ENCODE measurements around the gene SAT1. TPM values are rescaled to one million over a fixed set of nuclear protein-coding genes. Genes with fewer than 3 reads are reported as not detected.

Gene SAT1
- total RNA-seq, 1 donor from 2014 or later, result 1,762 TPM

DNA sequence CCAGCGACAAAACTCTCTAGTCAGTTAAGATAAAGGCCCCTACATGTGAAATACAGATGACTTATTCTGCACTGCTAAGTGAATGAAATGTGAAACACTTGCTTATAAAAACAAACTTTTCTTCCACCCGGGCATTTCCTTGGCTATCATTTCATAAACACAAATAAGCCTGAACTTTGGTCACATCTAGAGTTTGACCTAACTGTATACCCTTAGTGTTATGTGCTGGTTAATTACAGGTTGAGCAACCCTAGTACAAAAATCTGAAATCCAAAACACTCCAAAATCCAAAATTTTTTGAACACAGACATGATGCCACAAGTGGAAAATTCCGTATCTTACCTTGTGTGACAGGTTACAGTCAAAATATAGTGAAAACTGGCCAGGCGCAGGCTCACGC is 45.9 kb downstream of the SAT1 start:
- TF ChIP-seq, protein P1, sequence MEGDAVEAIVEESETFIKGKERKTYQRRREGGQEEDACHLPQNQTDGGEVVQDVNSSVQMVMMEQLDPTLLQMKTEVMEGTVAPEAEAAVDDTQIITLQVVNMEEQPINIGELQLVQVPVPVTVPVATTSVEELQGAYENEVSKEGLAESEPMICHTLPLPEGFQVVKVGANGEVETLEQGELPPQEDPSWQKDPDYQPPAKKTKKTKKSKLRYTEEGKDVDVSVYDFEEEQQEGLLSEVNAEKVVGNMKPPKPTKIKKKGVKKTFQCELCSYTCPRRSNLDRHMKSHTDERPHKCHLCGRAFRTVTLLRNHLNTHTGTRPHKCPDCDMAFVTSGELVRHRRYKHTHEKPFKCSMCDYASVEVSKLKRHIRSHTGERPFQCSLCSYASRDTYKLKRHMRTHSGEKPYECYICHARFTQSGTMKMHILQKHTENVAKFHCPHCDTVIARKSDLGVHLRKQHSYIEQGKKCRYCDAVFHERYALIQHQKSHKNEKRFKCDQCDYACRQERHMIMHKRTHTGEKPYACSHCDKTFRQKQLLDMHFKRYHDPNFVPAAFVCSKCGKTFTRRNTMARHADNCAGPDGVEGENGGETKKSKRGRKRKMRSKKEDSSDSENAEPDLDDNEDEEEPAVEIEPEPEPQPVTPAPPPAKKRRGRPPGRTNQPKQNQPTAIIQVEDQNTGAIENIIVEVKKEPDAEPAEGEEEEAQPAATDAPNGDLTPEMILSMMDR (IDR thresholded peaks at IDR 0.05; ENCODE audit: insufficient read depth, low read length, severe bottlenecking), result no peak
- FAIRE-seq, result no peak
- H3K27me3 ChIP-seq (ENCODE audit: control insufficient read depth, insufficient read depth, low read length), result no peaks in the 10 kb centered on the region
- DNase-seq (ENCODE audit: low read depth), result no peak
- no peaks in the 10 kb centered on the region for H3K36me3 ChIP-seq (ENCODE audit: control insufficient read depth, insufficient read depth, low read length)
- no peak overlapping the region for H3K4me3 ChIP-seq (ENCODE audit: low read depth, low read length)

DNA sequence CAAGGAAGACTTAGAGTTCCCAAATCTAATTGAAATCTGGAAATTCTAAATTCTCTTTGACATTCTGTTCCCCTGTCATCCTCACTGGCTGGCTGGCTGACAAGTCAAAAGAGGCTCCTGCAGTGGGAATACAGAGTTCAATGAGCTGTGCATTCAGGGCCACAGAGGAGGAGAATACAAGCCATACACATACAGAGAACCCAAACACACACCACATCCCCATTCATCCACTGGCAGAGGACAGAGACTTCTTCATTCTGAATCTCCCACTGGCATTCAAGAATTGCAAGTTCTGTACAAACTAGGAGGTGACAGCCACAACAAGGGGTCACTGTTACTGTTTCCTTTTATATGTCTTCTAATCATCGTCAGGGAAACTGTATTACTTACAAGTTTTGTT is 49.7 kb downstream of the SAT1 start:
- TF ChIP-seq, protein P1 (IDR thresholded peaks at IDR 0.05; ENCODE audit: insufficient read depth, low read length, severe bottlenecking), result no peak
- no peak for DNase-seq (ENCODE audit: low read depth)
- Histone ChIP-seq H3K36me3 (ENCODE audit: control insufficient read depth, insufficient read depth, low read length) (no peaks in the 10 kb centered on the region), H3K27me3 (ENCODE audit: control insufficient read depth, insufficient read depth, low read length) (no peaks in the 10 kb centered on the region), H3K4me3 (ENCODE audit: low read depth, low read length) (no peak overlapping the region)
- FAIRE-seq, result no peak

Other genes with a start within 250 kb of the SAT1 start
- gene PRDX4, start 115.7 kb upstream of the SAT1 start, total RNA-seq, result 147 and 179 TPM in 2 replicates
- gene ACOT9, start 39.9 kb upstream of the SAT1 start, total RNA-seq, result 29.2 and 66.1 TPM in 2 replicates
- 6.0 and 7.4 TPM in 2 replicates for gene APOO, start 124.8 kb downstream of the SAT1 start, total RNA-seq
- gene CXorf58, start 124.8 kb downstream of the SAT1 start, total RNA-seq, result not detected in 2 replicates
- gene KLHL15, start 244.0 kb downstream of the SAT1 start, total RNA-seq, result 4.0 and 6.1 TPM in 2 replicates

Data from bronchial epithelial cell (primary cell).